Forelimb muscle (tissue), 1 donor: ENCODE data around the gene WTAP. TPM values are rescaled to one million over a fixed set of nuclear protein-coding genes. Genes with fewer than 3 reads are reported as not detected.
"Not testable (repeated sequence)": the region's sequence is repeated elsewhere in the genome, so short reads cannot be mapped to it uniquely, and the experiment has no call there.

ENCODE experiments used
- DNase-seq: peaks from one replicate; pipeline ENCODE4 v3.0.0-alpha.2; 2013; ENCODE audit warnings: low read depth
- polyA plus RNA-seq: library from polyadenylated mRNA; unstranded; fragments of 120-200 nt; gene quantifications from one replicate; pipeline ENCODE4 v1.2.1, GENCODE V29; 2013; ENCODE audit not compliant: insufficient read length

WTAP gene
- polyA plus RNA-seq, 1 donor, result 64.7 TPM

DNA sequence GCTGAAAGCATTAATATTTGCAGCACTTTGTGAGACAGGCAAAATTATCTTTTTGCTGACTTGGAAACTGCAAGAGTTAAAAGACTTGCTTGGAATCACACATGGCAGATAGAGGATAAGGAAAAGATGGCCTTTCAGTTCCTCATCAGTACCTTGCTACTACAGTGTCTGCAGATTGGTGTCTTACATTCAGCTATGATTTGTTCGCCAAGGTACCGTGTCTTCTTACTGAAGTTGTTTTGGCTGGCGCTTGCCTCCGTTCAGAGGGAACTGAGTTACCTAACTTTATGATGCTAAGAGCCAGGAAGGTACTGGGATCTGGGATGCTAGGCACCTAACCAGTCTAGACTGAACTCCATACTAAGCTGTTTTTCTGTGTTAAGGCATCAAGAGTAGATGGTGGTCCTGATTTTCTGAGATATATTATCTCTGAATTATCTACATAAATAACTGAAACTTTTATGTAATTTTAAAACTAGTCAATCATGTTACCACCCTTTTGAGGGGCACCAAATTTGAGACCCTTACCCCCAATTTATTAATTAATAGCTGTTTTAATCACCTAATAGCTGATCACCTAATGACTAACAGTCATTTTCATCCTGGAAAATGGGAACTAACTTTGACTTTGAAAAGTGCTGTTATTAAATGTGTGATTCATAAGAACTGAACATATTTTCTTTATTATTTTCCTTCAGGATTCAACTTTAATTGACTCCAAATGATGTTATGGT lies 2.5 kb downstream of the WTAP start:
- no peak for DNase-seq

DNA sequence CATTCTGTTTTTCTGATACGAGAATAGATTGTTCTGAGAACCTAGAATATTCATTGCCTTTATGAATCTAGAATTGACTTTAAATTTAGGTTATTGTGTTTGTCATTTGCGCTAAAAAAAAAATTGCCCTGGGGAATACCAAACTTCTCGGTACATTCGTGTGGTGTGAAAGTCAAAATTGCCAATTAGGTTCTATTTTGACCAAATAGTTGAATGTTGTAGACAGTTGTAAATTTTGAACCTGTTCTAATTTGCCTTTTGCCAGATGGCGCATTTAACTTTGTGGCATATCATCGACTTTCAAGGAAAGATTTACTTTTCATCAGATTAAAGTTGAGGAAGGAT lies 3.0 kb downstream of the WTAP start:
- no peak for DNase-seq

DNA sequence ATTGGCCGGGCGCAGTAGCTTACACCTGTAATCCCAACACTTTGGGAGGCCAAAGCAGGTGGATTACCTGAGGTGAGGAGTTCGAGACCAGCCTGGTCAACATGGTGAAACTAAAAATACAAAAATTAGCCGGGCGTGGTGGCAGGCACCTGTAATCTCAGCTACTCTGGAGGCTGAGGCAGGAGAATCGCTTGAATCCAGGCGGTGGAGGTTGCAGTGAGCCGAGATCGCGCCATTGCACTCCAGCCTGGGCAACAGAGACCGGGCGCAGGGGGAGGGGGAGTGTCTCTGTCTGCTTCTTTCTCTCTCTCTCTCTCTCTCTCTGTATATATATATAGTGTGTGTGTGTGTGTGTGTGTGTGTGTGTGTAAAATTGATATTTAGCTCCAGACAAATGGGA lies 5.2 kb downstream of the WTAP start:
- DNase-seq, result not testable (repeated sequence)

DNA sequence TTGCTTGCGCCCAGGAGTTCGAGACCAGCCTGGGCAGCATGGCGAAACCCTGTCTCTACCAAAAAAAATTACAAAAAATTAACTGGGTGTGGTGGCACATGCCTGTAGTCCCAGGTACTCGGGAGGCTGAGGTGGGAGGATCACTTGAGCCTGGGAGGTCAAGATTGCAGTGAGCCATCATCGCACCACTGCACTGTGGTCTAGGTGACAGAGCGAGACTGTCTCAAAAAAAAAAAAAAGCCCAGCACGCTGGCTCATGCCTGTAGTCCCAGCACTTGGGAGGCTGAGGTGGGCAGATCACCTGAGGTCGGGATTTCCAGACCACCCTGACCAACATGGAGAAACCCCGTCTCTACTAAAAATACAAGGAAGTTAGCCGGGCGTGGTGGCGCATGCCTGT lies 6.1 kb downstream of the WTAP start:
- not testable (repeated sequence) for DNase-seq

DNA sequence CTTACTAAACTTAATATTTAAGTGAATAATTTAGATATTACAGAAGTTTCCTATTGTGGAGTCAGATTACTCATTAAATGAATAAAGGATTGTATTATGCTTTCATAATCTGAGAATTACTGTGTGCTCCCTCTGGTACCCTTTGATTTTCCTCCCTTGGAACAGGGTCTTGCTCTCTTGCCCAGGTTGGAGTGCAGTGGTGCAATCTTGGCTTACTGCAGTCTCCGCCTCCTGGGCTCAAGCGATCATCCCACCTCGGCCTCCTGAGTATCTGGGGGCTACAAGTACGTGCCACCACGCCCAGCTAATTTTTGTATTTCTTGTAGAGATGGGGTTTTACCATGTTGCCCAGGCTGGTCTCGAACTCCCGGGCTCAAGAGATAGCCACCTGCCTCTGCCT lies 9.6 kb downstream of the WTAP start:
- DNase-seq, result no peak

DNA sequence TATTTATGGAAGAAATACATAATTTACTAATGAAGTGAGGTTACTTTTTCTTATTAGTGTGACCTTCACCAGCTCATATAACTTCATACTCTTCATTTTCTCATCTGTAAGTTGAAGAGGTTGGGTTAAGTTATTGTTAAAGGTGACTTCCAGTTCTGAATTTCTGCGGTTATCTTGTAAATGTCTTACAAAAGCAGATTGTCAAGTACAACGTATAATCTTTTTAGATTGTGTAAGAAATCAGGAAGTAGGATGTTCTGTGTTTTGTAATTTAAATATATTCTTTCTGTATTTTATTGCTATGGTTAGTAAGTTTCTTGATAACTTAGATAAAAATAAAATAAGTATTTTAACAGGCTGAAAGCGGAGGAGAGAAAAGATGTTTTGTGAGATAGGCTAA lies 12.0 kb downstream of the WTAP start:
- DNase-seq, result no peak

DNA sequence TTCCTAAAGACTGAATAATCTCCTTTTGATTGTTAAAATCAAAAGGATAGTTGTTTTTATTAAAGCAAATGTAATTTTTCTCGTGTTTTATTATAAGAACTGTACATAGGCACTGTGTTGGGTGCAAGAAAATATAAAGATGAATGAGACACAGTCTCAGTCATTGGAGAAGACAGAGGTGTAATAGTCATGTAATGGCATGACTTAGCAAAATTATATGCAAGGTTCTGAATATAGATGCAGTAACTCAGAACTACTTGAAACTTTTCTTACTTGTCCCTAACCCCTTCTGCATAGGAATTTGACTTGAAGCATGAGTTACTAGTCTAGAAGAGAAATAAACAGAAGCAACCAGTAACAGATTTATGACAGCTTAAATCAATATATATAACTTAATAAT lies 14.9 kb downstream of the WTAP start:
- DNase-seq, result no peak

DNA sequence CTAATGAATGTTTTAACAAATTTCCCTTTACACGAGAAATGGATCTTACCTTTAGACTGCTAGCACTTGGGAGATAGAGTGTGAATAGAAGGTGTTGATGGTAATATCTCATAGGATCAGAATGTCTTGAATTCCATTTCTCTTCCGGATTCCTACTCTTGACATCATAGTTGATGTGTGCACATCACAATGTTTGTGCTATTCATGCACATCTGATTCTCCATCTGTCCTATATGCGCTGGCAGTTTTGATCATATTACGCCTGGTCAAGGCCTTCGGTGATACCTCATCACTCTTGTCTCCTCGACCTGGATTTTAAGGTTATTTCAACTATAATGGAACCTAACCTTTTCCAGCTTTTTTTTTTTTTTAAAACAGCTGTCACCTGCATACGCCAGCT lies 17.8 kb downstream of the WTAP start:
- no peak for DNase-seq

DNA sequence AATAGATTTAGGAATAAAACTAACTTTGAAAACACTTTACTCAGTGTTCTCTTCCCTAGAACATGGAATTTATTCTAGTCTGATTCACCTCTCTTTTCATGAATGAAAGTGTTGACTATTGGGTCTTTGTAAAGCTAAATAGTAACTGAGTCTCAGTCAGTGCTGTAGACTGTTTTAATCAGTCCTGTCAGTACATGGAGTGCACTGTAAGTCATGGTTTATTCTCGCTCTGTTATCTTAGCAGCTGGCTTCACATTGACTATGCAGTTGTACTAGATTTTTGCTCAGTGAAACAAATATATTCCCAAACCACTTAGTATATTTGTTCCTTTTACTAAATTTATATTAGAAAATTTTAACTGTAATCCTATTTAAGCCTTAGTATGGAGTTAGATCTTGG lies 19.5 kb downstream of the WTAP start:
- no peak for DNase-seq

DNA sequence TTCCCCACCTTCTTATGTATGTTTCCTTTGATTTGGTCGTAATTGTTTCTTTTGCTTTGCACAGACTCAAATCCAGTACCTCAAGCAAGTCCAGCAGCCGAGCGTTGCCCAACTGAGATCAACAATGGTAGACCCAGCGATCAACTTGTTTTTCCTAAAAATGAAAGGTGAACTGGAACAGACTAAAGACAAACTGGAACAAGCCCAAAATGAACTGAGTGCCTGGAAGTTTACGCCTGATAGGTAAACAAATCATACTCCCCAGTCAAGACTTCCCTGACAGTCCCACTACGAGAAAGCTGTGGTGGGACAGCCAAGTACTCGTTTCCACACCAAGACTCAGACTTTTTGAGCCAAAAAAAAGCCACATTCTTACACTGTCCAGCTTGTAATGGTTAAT lies 20.8 kb downstream of the WTAP start:
- not testable (repeated sequence) for DNase-seq

DNA sequence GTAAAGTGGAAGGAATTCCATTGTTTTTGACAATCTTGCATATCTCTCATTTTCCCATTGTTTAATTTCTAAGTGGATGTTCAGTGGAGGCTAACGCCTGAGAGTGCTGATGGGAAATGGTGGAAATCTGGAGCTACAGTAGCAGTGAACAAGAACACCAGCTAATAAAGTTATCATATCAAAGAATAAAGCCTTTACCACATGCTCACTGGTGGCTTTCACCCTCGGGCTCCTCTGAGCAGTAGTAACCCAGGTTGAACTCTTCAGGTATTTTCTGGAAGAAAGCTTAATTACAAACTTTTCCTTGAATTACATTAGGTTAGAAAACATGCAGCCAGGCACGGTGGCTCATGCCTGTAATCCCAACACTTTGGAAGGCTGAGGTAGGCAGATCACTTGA lies 24.1 kb downstream of the WTAP start:
- no peak for DNase-seq

DNA sequence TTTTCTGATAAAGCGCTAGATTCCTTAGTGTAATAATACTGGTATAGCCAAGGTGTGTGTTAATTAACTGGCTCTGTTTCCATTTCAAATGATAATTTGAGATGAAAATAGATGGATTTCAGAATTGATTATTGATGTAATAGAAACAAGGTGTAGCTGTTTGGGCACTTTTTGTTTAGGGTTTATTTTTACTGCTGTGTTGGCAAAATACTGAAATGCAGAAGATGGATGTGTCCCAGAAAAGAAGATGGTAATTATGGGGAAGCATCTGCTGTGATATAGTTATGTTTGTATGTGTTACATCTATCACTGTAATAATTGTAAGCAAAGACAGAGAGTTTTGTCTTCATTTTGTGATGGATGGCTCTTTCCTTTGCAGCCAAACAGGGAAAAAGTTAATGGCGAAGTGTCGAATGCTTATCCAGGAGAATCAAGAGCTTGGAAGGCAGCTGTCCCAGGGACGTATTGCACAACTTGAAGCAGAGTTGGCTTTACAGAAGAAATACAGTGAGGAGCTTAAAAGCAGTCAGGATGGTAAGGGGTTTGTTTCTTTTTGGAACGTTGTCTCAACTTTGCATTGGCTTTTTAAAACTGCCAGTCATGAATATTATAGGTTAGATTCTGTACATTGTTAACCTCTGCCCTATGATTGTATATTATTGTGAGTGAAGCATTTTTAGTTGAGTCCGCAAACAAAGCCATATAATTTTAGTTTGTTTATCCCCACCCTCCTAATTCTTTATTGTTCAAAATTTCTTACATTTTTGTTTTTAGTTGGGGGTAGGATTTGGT lies 26.0 kb downstream of the WTAP start:
- no peak for DNase-seq

DNA sequence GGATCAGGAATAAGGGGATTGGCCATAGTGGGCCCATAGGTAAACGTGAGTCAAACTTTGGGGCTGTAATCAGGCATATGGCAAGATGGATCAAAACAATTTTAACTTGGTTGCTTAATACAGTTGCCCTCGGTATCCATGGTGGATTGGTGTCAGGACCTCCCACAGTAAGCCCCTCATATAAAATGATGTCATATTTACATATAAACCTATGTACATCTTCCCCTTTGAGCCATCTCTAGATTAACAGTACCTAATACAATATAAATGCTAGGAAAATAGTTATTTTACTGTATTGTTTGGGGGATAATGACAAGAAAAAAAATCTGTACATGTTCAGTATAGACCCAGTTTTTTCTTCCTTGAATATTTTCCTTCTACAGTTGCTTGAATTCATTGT lies 27.1 kb downstream of the WTAP start:
- no peak for DNase-seq

DNA sequence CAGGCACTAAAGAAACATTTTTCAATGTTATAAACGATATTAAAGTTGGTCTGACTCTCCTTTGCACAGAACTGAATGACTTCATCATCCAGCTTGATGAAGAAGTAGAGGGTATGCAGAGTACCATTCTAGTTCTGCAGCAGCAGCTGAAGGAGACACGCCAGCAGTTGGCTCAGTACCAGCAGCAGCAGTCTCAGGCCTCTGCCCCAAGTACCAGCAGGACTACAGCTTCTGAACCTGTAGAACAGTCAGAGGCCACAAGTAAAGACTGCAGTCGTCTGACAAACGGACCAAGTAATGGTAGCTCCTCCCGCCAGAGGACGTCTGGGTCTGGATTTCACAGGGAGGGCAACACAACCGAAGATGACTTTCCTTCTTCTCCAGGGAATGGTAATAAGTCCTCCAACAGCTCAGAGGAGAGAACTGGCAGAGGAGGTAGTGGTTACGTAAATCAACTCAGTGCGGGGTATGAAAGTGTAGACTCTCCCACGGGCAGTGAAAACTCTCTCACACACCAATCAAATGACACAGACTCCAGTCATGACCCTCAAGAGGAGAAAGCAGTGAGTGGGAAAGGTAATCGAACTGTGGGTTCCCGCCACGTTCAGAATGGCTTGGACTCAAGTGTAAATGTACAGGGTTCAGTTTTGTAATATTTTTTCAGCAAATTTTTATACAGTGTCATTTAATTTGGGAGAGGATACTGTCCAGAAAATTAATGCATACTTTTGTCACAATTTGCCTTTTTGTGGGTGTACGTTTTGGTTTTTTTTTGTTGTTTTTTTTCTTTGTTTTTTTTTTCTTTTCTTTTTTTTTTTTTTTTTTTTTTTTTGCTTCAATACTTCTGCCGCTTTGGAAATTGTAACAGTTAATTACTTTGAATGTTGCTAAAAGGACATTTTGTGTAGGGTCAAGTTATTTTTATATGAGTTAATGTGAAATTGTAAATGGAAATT lies 27.9 kb downstream of the WTAP start:
- no peak for DNase-seq

DNA sequence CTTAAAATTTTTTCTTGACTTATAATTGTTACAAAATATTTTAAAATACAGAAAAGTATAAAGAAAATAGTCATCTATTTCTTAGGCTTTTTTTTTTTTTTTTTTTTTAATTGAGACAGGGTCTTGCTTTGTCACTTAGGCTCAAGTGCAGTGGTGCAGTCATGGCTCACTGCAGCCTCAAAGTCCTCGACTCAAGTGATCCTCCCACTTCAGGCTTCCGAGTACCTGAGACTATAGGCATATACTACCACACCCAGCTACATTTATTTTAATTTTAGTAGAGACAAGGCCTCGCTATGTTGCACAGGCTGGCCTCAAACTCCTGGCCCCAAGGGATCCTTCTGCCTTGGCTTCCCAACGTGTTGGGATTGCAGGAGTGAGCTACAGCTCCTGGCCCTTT lies 29.2 kb downstream of the WTAP start:
- DNase-seq, result no peak

DNA sequence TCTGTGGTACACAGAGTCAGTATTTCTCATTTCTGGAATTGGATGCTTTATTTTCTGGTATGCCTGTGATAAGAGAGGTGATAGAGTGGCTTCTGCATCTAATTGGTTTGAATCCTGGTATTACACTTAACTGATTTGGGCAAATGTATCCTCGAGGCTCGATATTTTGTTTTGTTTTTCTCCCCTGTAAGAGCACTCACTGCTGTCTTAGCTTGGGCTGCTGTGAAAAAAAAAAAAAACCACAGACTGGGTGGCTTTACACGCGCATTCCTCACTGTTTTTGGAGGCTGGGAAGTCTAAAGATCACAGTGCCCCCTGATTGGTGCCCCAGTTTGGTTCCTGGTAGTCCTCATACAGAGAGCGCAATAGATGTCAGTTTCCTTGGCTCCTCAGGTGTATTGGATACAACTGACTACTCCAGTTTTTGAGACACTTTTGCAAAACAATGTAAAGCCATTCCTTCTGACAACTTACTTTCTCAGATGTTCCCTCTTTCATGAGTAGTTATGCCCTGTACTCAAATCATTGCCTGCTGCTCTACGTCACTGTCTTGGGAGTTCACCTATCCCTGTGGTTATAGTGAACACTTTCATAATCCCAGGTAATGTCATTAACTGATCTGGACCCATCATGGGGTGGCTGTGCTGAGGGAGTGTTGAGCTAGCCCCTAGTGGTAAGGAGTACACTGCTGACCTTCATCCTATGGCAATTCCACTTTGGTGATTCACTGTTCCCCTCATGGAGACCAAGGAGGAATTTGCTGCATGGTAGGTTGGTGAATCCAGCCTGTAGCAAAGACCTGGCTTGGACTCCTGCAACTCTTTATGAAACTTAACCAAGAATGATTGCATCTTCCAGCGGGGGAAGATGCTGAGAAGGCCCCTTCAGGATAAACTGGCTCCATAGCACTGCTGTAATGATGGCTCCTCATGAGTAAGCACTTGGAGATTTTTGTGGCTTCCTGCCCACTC lies 31.0 kb downstream of the WTAP start:
- DNase-seq, result no peak

DNA sequence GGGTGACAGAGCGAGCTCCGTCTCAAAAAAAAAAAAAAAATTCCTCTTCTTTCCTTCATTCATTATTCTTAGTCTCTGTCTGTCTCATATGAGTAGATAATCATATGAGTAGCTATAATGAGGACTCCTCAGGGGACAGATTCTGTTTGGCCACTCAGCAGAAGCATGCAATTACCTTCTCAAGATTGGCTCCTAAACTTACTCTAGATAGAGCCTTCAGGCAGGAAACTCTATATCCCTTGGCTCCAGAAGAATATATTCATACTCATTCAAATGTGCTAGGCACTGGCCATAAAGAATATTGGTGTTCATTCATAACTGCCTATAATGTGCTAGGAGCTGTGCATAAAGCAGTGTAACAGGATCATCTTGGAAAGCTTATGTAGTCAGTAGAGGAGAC lies 32.3 kb downstream of the WTAP start:
- DNase-seq, result no peak

DNA sequence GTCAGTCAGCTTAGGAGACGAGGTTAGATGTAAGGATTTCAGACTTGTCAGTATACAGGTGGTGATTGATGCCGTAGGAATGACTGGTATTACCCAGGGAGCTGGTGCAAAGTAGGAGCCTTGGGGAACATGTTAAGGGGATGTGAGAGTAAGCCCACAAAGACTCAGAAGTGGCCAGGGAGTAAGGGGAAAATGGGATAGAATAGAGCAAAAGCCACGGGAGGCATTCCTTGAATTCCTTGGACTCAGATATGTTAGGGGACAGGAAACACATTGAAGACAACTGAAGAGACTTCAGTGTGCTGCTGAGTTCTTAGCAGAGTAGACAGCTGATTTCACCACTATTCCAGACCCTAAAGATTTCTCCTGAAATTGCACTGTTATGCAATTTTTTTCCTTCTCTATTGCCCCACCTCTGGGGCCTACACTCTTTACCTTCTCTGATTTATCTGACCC lies 33.3 kb downstream of the WTAP start:
- no peak for DNase-seq

DNA sequence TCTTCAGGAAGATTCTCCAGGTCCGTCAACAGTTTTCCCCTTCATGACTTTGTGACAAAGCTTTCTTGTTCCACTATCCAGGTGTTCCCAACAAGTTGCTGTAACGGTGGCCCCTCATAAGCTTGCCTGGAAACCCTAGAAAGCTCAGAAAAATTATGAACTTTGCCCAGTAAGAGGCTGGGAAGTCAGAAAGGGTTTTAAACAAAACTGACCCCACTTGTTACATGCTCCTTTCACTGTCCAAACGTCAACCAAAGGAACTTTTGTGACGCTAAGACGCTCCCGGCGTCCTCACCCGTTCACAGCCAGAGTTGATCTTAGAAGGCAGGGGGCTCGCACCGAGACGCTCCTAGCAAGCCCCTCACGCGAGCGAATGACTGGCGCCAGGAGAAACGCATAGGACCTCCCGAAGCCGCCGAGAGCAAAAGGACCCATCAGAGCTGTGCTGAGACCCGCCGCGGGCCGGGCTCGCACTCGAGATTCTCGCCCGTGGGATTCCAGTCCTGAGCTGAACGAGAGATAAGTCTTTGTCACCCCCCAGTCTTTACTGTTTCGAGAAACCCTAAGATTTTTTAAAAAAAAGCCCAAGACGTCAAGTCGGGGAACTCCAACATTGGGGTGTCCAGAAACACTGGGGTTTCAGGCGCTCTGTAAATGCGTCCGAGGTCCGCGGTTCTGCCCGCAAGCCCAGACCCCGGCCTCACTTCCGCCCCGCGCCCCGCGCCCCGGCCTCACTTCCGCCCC lies 34.0 kb downstream of the WTAP start:
- no peak for DNase-seq
